A549 treated with RU486 at 1 μM for 4 hours (cell line): ENCODE data around the gene VSIG2. TPM values are rescaled to one million over a fixed set of nuclear protein-coding genes. Genes with fewer than 3 reads are reported as not detected.

Experiments
- total RNA-seq: library from RNA; stranded (reverse); fragments of 200-300 nt; extraction: Qiagen RNA extraction; gene quantifications from 5 replicates; pipeline ENCODE4 v1.2.3, GENCODE V29; 2022; ENCODE audit warnings: low read depth

VSIG2 gene
- total RNA-seq = 0.23 TPM in 1 of 5 replicates, not detected in the others

GRCh38 chr11:124751741-124752470, at the start of gene VSIG2:
Gene VSIG2 (minus strand): TSS chr11:124752255. CDS start chr11:124752137, 118 bp downstream.

GRCh38 chr11:124800226-124800929, 48.3 kb upstream of the VSIG2 start, which contains the start of gene MSANTD2:
Gene MSANTD2 (minus strand): TSS chr11:124800406. CDS start chr11:124800380, 26 bp downstream.

GRCh38 chr11:124762105-124762623, 10.1 kb upstream of the VSIG2 start, which contains the start of gene ESAM:
Gene ESAM (minus strand): TSS chr11:124762290. CDS start chr11:124762154, 136 bp downstream.

GRCh38 chr11:124739479-124740276, 12.4 kb downstream of the VSIG2 start, which contains the start of gene NRGN:
Gene NRGN (plus strand): TSS chr11:124739942. CDS start chr11:124740085, 143 bp downstream.

Other genes starting within 250 kb of the VSIG2 start
- gene OR8B12, start 208.6 kb downstream of the VSIG2 start, total RNA-seq = not detected in 5 replicates
- not detected in 5 replicates for gene OR8A1, start 182.3 kb downstream of the VSIG2 start, total RNA-seq
- gene PANX3, start 140.8 kb downstream of the VSIG2 start, total RNA-seq = not detected in 5 replicates
- 15.3 to 22.0 TPM (median 16.6 TPM) in 5 replicates for gene TBRG1, start 129.4 kb downstream of the VSIG2 start, total RNA-seq
- gene SIAE, start 78.5 kb downstream of the VSIG2 start, total RNA-seq = 11.7 to 15.4 TPM (median 14.0 TPM) in 5 replicates
- 16.4 to 29.5 TPM (median 20.7 TPM) in 5 replicates for gene SPA17, start 78.4 kb downstream of the VSIG2 start, total RNA-seq
- 6.3 to 12.3 TPM (median 11.2 TPM) in 5 replicates for gene NRGN, start 12.3 kb downstream of the VSIG2 start, total RNA-seq
- gene ESAM, start 10.0 kb upstream of the VSIG2 start, total RNA-seq = 8.7 to 13.3 TPM (median 12.2 TPM) in 5 replicates
- 4.4 to 5.7 TPM (median 5.0 TPM) in 5 replicates for gene MSANTD2, start 48.2 kb upstream of the VSIG2 start, total RNA-seq
- 2.3 to 3.2 TPM (median 2.7 TPM) in 5 replicates for gene ROBO3, start 113.2 kb upstream of the VSIG2 start, total RNA-seq
- gene ROBO4, start 145.6 kb upstream of the VSIG2 start, total RNA-seq = 0.02 TPM in 1 of 5 replicates, not detected in the others
- gene HEPN1, start 167.0 kb upstream of the VSIG2 start, total RNA-seq = not detected in 5 replicates
- gene HEPACAM, start 183.8 kb upstream of the VSIG2 start, total RNA-seq = not detected in 5 replicates
- gene CCDC15, start 201.9 kb upstream of the VSIG2 start, total RNA-seq = 0.39 to 0.71 TPM (median 0.55 TPM) in 5 replicates